ENCODE measurements around the gene LIMS2.

- TF ChIP-seq, protein P1, sequence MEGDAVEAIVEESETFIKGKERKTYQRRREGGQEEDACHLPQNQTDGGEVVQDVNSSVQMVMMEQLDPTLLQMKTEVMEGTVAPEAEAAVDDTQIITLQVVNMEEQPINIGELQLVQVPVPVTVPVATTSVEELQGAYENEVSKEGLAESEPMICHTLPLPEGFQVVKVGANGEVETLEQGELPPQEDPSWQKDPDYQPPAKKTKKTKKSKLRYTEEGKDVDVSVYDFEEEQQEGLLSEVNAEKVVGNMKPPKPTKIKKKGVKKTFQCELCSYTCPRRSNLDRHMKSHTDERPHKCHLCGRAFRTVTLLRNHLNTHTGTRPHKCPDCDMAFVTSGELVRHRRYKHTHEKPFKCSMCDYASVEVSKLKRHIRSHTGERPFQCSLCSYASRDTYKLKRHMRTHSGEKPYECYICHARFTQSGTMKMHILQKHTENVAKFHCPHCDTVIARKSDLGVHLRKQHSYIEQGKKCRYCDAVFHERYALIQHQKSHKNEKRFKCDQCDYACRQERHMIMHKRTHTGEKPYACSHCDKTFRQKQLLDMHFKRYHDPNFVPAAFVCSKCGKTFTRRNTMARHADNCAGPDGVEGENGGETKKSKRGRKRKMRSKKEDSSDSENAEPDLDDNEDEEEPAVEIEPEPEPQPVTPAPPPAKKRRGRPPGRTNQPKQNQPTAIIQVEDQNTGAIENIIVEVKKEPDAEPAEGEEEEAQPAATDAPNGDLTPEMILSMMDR (conservative IDR thresholded peaks at IDR 0.05; ENCODE audit: low read depth in 2 of 2) = no peak; a peak in 1 of 4 replicates
- TF ChIP-seq POLR2AphosphoS5 (IDR thresholded peaks at IDR 0.05; ENCODE audit: low read depth) (no peak), STAT1 (IDR thresholded peaks at IDR 0.05; ENCODE audit: unreplicated experiment) (no peak), CREB1 (CRISPR knock-in tag; IDR thresholded peaks at IDR 0.05; ENCODE audit: low read depth) (no peak), REST (IDR thresholded peaks at IDR 0.05; ENCODE audit: unreplicated experiment) (no peak), EZH2 (IDR thresholded peaks at IDR 0.05; ENCODE audit: low read depth, unreplicated experiment) (no peak), EZH2phosphoT487 (IDR thresholded peaks at IDR 0.05; ENCODE audit: unreplicated experiment) (no peak), ZNF114 (CRISPR knock-in tag; IDR thresholded peaks at IDR 0.05) (no peak), ZNF331 (CRISPR knock-in tag; IDR thresholded peaks at IDR 0.05; ENCODE audit: low read depth) (no peak)
Observed at GRCh38 chr2:127655209-127656073, 19.9 kb downstream of the LIMS2 start.
